ENCODE measurements around the gene C11orf21. TPM values are rescaled to one million over a fixed set of nuclear protein-coding genes. Genes with fewer than 3 reads are reported as not detected.

C11orf21 gene
- total and polyA plus RNA-seq, 9 of the 15 experiments (the other 6 are each of a cell fraction or from before 2014, with no cell fraction given), result 0.10 to 2.6 (median 2.0) TPM

GRCh38 chr11:2250485-2250884 is 51.2 kb downstream of the C11orf21 start:
- Histone ChIP-seq H3K27ac (ENCODE audit: extremely low read depth, low read depth, low read length) (no peak overlapping the region), H3K9me1 (ENCODE audit: control insufficient read depth, insufficient read depth, low read length) (no peaks in the 10 kb centered on the region), H3K79me2 (ENCODE audit: control insufficient read depth, insufficient read depth, low read length) (no peaks in the 10 kb centered on the region), H3K27me3 (ENCODE audit: control insufficient read depth in 2 of 2, insufficient read depth in 2 of 2, low read length in 2 of 2) (peaks cover 4 to 47% of the 10 kb centered on the region in 2 experiments; a peak in 4 of 5 replicates), H3K9me3 (replicated peaks; ENCODE audit: control insufficient read depth, insufficient read depth, low read depth, low read length) (no peaks in the 10 kb centered on the region), H3K9ac (ENCODE audit: insufficient read depth in 1 of 2, low read depth in 2 of 2, low read length in 2 of 2) (no peak overlapping the region), H3K4me1 (replicated peaks in 1 of 2; ENCODE audit: control insufficient read depth in 2 of 2, insufficient read depth in 2 of 2, low read length in 2 of 2) (peaks cover 0 to 7% of the 10 kb centered on the region in 2 experiments; a peak in 3 of 5 replicates), H3K4me2 (ENCODE audit: insufficient read depth, low read length) (no peak overlapping the region), H2AFZ (ENCODE audit: low read depth, low read length) (no peak overlapping the region), H3K4me3 (no peak overlapping the region), H3K36me3 (ENCODE audit: control insufficient read depth, insufficient read depth, low read length) (no peaks in the 10 kb centered on the region), H4K20me1 (replicated peaks; ENCODE audit: control insufficient read depth, insufficient read depth, low read length) (peaks cover 4% of the 10 kb centered on the region; the same call in 1 of the 2 replicates)
- no peak for FAIRE-seq
- no TSS peak for BruUV-seq (replicated peaks)
- no peak for ATAC-seq
- WGBS (ENCODE audit: insufficient coverage, low coverage, missing lambda C conversion rate), result 8% methylated on average over 8 of the region's 8 CpGs
- no peak for DNase-seq (ENCODE audit: extremely low read depth in 1 of 4, low spot score in 3 of 4)
- in situ Hi-C loops (cut with MboI), result no loop called here
- POLR2A ChIA-PET, result interaction anchor here (0.7 to 1.0 kb wide), 2 partner anchors 10 to 18 kb away, joined by 3 to 4 read pairs; no protein-coding TSS in a partner anchor
- CTCF ChIA-PET (ENCODE audit: low intra/inter-chr PET ratio), result no interaction called here
- intact Hi-C loops (cut with micrococcal nuclease), result no loop called here
- TF ChIP-seq ZNF431 (CRISPR knock-in tag; IDR thresholded peaks at IDR 0.05) (no peak), MYNN (IDR thresholded peaks at IDR 0.05) (no peak), MYNN (CRISPR knock-in tag; IDR thresholded peaks at IDR 0.05) (no peak), NBN (IDR thresholded peaks at IDR 0.05; ENCODE audit: low read depth) (no peak), HNRNPUL1 (IDR thresholded peaks at IDR 0.05; ENCODE audit: low read length) (no peak), NFE2L1 (tag; IDR thresholded peaks at IDR 0.05; ENCODE audit: borderline replicate concordance, low read depth) (no peak), ELK3 (CRISPR knock-in tag; IDR thresholded peaks at IDR 0.05) (no peak)
- TF ChIP-seq, protein P1, sequence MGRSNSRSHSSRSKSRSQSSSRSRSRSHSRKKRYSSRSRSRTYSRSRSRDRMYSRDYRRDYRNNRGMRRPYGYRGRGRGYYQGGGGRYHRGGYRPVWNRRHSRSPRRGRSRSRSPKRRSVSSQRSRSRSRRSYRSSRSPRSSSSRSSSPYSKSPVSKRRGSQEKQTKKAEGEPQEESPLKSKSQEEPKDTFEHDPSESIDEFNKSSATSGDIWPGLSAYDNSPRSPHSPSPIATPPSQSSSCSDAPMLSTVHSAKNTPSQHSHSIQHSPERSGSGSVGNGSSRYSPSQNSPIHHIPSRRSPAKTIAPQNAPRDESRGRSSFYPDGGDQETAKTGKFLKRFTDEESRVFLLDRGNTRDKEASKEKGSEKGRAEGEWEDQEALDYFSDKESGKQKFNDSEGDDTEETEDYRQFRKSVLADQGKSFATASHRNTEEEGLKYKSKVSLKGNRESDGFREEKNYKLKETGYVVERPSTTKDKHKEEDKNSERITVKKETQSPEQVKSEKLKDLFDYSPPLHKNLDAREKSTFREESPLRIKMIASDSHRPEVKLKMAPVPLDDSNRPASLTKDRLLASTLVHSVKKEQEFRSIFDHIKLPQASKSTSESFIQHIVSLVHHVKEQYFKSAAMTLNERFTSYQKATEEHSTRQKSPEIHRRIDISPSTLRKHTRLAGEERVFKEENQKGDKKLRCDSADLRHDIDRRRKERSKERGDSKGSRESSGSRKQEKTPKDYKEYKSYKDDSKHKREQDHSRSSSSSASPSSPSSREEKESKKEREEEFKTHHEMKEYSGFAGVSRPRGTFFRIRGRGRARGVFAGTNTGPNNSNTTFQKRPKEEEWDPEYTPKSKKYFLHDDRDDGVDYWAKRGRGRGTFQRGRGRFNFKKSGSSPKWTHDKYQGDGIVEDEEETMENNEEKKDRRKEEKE (IDR thresholded peaks at IDR 0.05; ENCODE audit: borderline replicate concordance in 1 of 2, control insufficient read depth in 1 of 2, low read depth in 2 of 2, low read length in 1 of 2), result no peak

Data from K562 (cell line).